Bronchial epithelial cell (primary cell): Measurements from ENCODE around the gene NFIC. TPM values are rescaled to one million over a fixed set of nuclear protein-coding genes. Genes with fewer than 3 reads are reported as not detected.

ENCODE experiments used
- DNase-seq: peaks from one replicate; pipeline ENCODE4 v3.0.0-alpha.2; 2010; ENCODE audit warnings: low read depth
- FAIRE-seq: peaks from 2 replicates; lab custom pipeline; 2011; peaks lifted over from hg19 to GRCh38; lab: Jason Lieb, UNC
- H3K27me3 ChIP-seq: 2 replicates; pipeline ENCODE4 v1.5.1; 2011; ENCODE audit warnings: low read length; ENCODE audit not compliant: control insufficient read depth, insufficient read depth
- H3K36me3 ChIP-seq: 2 replicates; pipeline ENCODE4 v1.5.1; 2011; ENCODE audit warnings: low read length; ENCODE audit not compliant: control insufficient read depth, insufficient read depth
- H3K4me3 ChIP-seq: 2 replicates; pipeline ENCODE4 v1.5.1; 2011; ENCODE audit warnings: mild to moderate bottlenecking, low read depth, low read length, control low read depth
- CTCF ChIP-seq: IDR thresholded peaks from 2 replicates; pipeline ENCODE4 v1.5.1; 2011; ENCODE audit warnings: mild to moderate bottlenecking, moderate library complexity, low read length, control low read depth, inconsistent platforms; ENCODE audit not compliant: insufficient read depth, severe bottlenecking
- total RNA-seq: library from RNA; depleted of rRNA; stranded (reverse); fragments of >200 nt; gene quantifications from 2 replicates; pipeline ENCODE4 v1.2.1, GENCODE V29; 2014

Gene NFIC
- total RNA-seq, 1 donor from 2014 or later: 17.6 TPM

- TF ChIP-seq CTCF: no peak
- no peak for FAIRE-seq
- Histone ChIP-seq H3K4me3 (no peak overlapping the region), H3K27me3 (no peaks in the 10 kb centered on the region), H3K36me3 (peaks cover 31% of the 10 kb centered on the region)
- DNase-seq: no peak
Observed at GRCh38 chr19:3458229-3459088, 92.1 kb downstream of the NFIC start.

- FAIRE-seq (no peak), DNase-seq (no peak)
- H3K27me3 ChIP-seq: no peaks in the 10 kb centered on the region
- TF ChIP-seq CTCF: no peak
- peaks cover 28% of the 10 kb centered on the region for H3K36me3 ChIP-seq
- H3K4me3 ChIP-seq: no peak overlapping the region
Observed at GRCh38 chr19:3459089-3459881, 92.9 kb downstream of the NFIC start.

- Histone ChIP-seq H3K36me3 (peaks cover 21% of the 10 kb centered on the region), H3K27me3 (no peaks in the 10 kb centered on the region), H3K4me3 (no peak overlapping the region)
- FAIRE-seq: no peak
- no peak for TF ChIP-seq CTCF
- no peak for DNase-seq
Observed at GRCh38 chr19:3459965-3460582, 93.7 kb downstream of the NFIC start.

GRCh38 chr19:3462991-3463713 lies 96.8 kb downstream of the NFIC start:
- Histone ChIP-seq H3K4me3 (no peak overlapping the region), H3K36me3 (peaks cover 8% of the 10 kb centered on the region), H3K27me3 (no peaks in the 10 kb centered on the region)
- no peak for DNase-seq
- no peak for TF ChIP-seq CTCF
- FAIRE-seq: no peak

- H3K36me3 ChIP-seq: peaks cover 6% of the 10 kb centered on the region
- FAIRE-seq (no peak), DNase-seq (no peak)
- H3K4me3 ChIP-seq: no peak overlapping the region
- H3K27me3 ChIP-seq: no peaks in the 10 kb centered on the region
- no peak for TF ChIP-seq CTCF
Observed at GRCh38 chr19:3463714-3464586, 97.6 kb downstream of the NFIC start.
